Measurements from ENCODE around the gene EEF1G. TPM values are rescaled to one million over a fixed set of nuclear protein-coding genes. Genes with fewer than 3 reads are reported as not detected.

Gene EEF1G
- total and polyA plus RNA-seq, 2 of the 13 experiments (the other 11 are each of a cell fraction or from before 2014, with no cell fraction given): 1,787 to 2,144 TPM

GRCh38 chr11:62601122-62601371, 27.4 kb upstream of the EEF1G start (continued):
- TF ChIP-seq ZNF75D (CRISPR knock-in tag; IDR thresholded peaks at IDR 0.05; ENCODE audit: borderline replicate concordance) (peak; percentile 60; the same call in 1 of the 2 replicates), FOXO1 (CRISPR knock-in tag; IDR thresholded peaks at IDR 0.05) (no peak), ZNF10 (CRISPR knock-in tag; IDR thresholded peaks at IDR 0.05; ENCODE audit: borderline replicate concordance, low read depth) (no peak), PHF20 (CRISPR knock-in tag; IDR thresholded peaks at IDR 0.05) (no peak; the same call in 1 of the 2 replicates), IKZF4 (CRISPR knock-in tag; IDR thresholded peaks at IDR 0.05; ENCODE audit: borderline replicate concordance, low read depth, not compliant biosample characterization) (no peak), ZNF552 (CRISPR knock-in tag; IDR thresholded peaks at IDR 0.05; ENCODE audit: borderline replicate concordance) (no peak), NPAS2 (CRISPR knock-in tag; IDR thresholded peaks at IDR 0.05; ENCODE audit: borderline replicate concordance) (no peak), ZNF589 (CRISPR knock-in tag; conservative IDR thresholded peaks at IDR 0.05) (no peak), ZNF772 (CRISPR knock-in tag; IDR thresholded peaks at IDR 0.05) (no peak), ZNF276 (CRISPR knock-in tag; IDR thresholded peaks at IDR 0.05; ENCODE audit: low read depth) (no peak), ZNF569 (CRISPR knock-in tag; IDR thresholded peaks at IDR 0.05; ENCODE audit: borderline replicate concordance) (no peak), ZSCAN5A (CRISPR knock-in tag; IDR thresholded peaks at IDR 0.05; ENCODE audit: borderline replicate concordance) (no peak), ETV6 (CRISPR knock-in tag; conservative IDR thresholded peaks at IDR 0.05) (no peak), ETS1 (CRISPR knock-in tag; IDR thresholded peaks at IDR 0.05) (no peak), SALL1 (CRISPR knock-in tag; IDR thresholded peaks at IDR 0.05) (no peak), HNRNPH1 (optimal IDR thresholded peaks at IDR 0.05; ENCODE audit: low read depth, low read length) (no peak), RFX3 (CRISPR knock-in tag; IDR thresholded peaks at IDR 0.05) (no peak), ZNF367 (CRISPR knock-in tag; IDR thresholded peaks at IDR 0.05; ENCODE audit: borderline replicate concordance) (no peak), ZNF564 (CRISPR knock-in tag; IDR thresholded peaks at IDR 0.05) (no peak), TFDP1 (CRISPR knock-in tag; IDR thresholded peaks at IDR 0.05; ENCODE audit: borderline replicate concordance) (peak; percentile 27; the same call in 1 of the 2 replicates), FOXM1 (CRISPR knock-in tag; IDR thresholded peaks at IDR 0.05) (no peak), ZNF501 (CRISPR knock-in tag; IDR thresholded peaks at IDR 0.05) (peak; percentile 54; the same call in 1 of the 2 replicates), SMYD3 (CRISPR knock-in tag; IDR thresholded peaks at IDR 0.05) (no peak), ZFP1 (CRISPR knock-in tag; IDR thresholded peaks at IDR 0.05) (no peak), RARG (CRISPR knock-in tag; IDR thresholded peaks at IDR 0.05; ENCODE audit: low read depth) (no peak), YY1 (IDR thresholded peaks at IDR 0.05; ENCODE audit: insufficient read depth, insufficient replicate concordance, low read depth, low read length) (no peak), BCL6 (CRISPR knock-in tag; IDR thresholded peaks at IDR 0.05) (0 out of 2 replicates have a peak, but pooled peaks have one; percentile 5), KMT2A (CRISPR knock-in tag; IDR thresholded peaks at IDR 0.05) (no peak), ISX (CRISPR knock-in tag; conservative IDR thresholded peaks at IDR 0.05) (no peak)

Measured in HepG2 (cell line).